WTC11 (cell line): ENCODE results near the gene TRPV5. TPM values are rescaled to one million over a fixed set of nuclear protein-coding genes. Genes with fewer than 3 reads are reported as not detected.
A peak's percentile ranks its signal among the peaks of the same experiment; 100 is the strongest.

Source experiments
- ATAC-seq: fragments of 200-7000 bp; cut with Tn5 transposase; 2 replicates; pipeline ENCODE4 v1.10.0; 2021; ENCODE audit warnings: mild to moderate bottlenecking, moderate library complexity
- Bru-seq: library from RNA; stranded (reverse); fragments of 400-500 nt; gene quantifications from one replicate; lab custom pipeline; 2021; lab: Mats Ljungman, UMichigan
- CTCF ChIA-PET: fragments of 300-600 bp; sonication (Branson Sonifier 250); formaldehyde crosslinking; loops from one replicate; lab custom pipeline; 2021; ENCODE audit warnings: antibody characterized with exemption; lab: Charles Lee
- POLR2A ChIA-PET: fragments of 350-600 bp; sonication (Branson Sonifier 250); formaldehyde crosslinking; loops from one replicate; lab custom pipeline; 2021; ENCODE audit warnings: antibody characterized with exemption; lab: Charles Lee
- DNase-seq: peaks from one replicate; pipeline ENCODE4 v3.0.0; 2021; ENCODE audit warnings: low spot score
- H3K27ac Mint-ChIP-seq: 2 replicates; pipeline ENCODE4 v1.8.0; 2021; ENCODE audit warnings: mixed read lengths
- H3K27me3 Mint-ChIP-seq: 2 replicates; pipeline ENCODE4 v1.8.0; 2021; ENCODE audit warnings: low read depth, mild to moderate bottlenecking, moderate library complexity, mixed read lengths
- H3K36me3 Mint-ChIP-seq: 2 replicates; pipeline ENCODE4 v1.8.0; 2021; ENCODE audit warnings: mixed read lengths
- H3K4me1 Mint-ChIP-seq: 2 replicates; pipeline ENCODE4 v1.8.0; 2022; ENCODE audit warnings: mixed read lengths
- H3K4me3 Mint-ChIP-seq: 2 replicates; pipeline ENCODE4 v1.8.0; 2021; ENCODE audit warnings: mild to moderate bottlenecking, moderate library complexity, mixed read lengths
- H3K9me3 Mint-ChIP-seq: 2 replicates; pipeline ENCODE4 v1.8.0; 2021; ENCODE audit warnings: mixed read lengths
- CREB1 ChIP-seq: sonication (generic); formaldehyde crosslinking; IDR thresholded peaks from 2 replicates; pipeline ENCODE4 v1.8.0; 2023; ENCODE audit warnings: mild to moderate bottlenecking, missing genetic modification reagents
- E2F1 ChIP-seq: sonication (generic); formaldehyde crosslinking; IDR thresholded peaks from 2 replicates; pipeline ENCODE4 v1.8.0; 2022; ENCODE audit warnings: mild to moderate bottlenecking, missing genetic modification reagents
- E2F5 ChIP-seq: sonication (generic); formaldehyde crosslinking; IDR thresholded peaks from 2 replicates; pipeline ENCODE4 v1.8.1; 2022; ENCODE audit warnings: mild to moderate bottlenecking, moderate library complexity, missing genetic modification reagents
- EMX1 ChIP-seq: fragments of 250-450 bp; sonication (Bioruptor Pico); IDR thresholded peaks from 2 replicates; pipeline ENCODE4 v1.8.0; 2021; ENCODE audit warnings: mild to moderate bottlenecking
- ESRRA ChIP-seq: sonication (generic); formaldehyde crosslinking; IDR thresholded peaks from 2 replicates; pipeline ENCODE4 v1.8.1; 2022; ENCODE audit warnings: mild to moderate bottlenecking, missing genetic modification reagents, borderline replicate concordance
- HMGA2 ChIP-seq: fragments of 250-450 bp; sonication (Bioruptor Pico); IDR thresholded peaks from 2 replicates; pipeline ENCODE4 v1.4.0; 2021; ENCODE audit warnings: mild to moderate bottlenecking, moderate library complexity
- HMGXB4 ChIP-seq: sonication (generic); formaldehyde crosslinking; IDR thresholded peaks from 2 replicates; pipeline ENCODE4 v1.8.1; 2023; ENCODE audit warnings: mild to moderate bottlenecking, moderate library complexity, missing genetic modification reagents
- MLX ChIP-seq: sonication (generic); formaldehyde crosslinking; IDR thresholded peaks from 2 replicates; pipeline ENCODE4 v1.8.1; 2023; ENCODE audit warnings: mild to moderate bottlenecking, missing genetic modification reagents, moderate library complexity
- MXD4 ChIP-seq: fragments of 250-450 bp; sonication (Bioruptor Pico); IDR thresholded peaks from 2 replicates; pipeline ENCODE4 v1.8.0; 2021; ENCODE audit warnings: mild to moderate bottlenecking, moderate library complexity, borderline replicate concordance
- NFATC4 ChIP-seq: fragments of 250-450 bp; sonication (Bioruptor Pico); IDR thresholded peaks from 2 replicates; pipeline ENCODE4 v1.9.0; 2021; ENCODE audit warnings: mild to moderate bottlenecking
- SP1 ChIP-seq: sonication (generic); formaldehyde crosslinking; conservative IDR thresholded peaks from 2 replicates; pipeline ENCODE4 v1.8.1; 2022; ENCODE audit warnings: missing genetic modification reagents
- STAT6 ChIP-seq: sonication (generic); formaldehyde crosslinking; conservative IDR thresholded peaks from 2 replicates; pipeline ENCODE4 v1.8.1; 2023; ENCODE audit warnings: mild to moderate bottlenecking, low read depth, missing genetic modification reagents, moderate library complexity
- TEAD1 ChIP-seq: sonication (generic); formaldehyde crosslinking; IDR thresholded peaks from 2 replicates; pipeline ENCODE4 v1.8.0; 2022; ENCODE audit warnings: mild to moderate bottlenecking, missing genetic modification reagents
- ZBTB21 ChIP-seq: sonication (generic); formaldehyde crosslinking; IDR thresholded peaks from 2 replicates; pipeline ENCODE4 v1.8.1; 2023; ENCODE audit warnings: mild to moderate bottlenecking, missing genetic modification reagents, borderline replicate concordance
- ZNF138 ChIP-seq: sonication (generic); formaldehyde crosslinking; conservative IDR thresholded peaks from 2 replicates; pipeline ENCODE4 v1.8.1; 2022; ENCODE audit warnings: mild to moderate bottlenecking, moderate library complexity, missing genetic modification reagents
- ZNF512 ChIP-seq: sonication (generic); formaldehyde crosslinking; IDR thresholded peaks from 2 replicates; pipeline ENCODE4 v1.8.1; 2022; ENCODE audit warnings: missing genetic modification reagents, borderline replicate concordance
- long read RNA-seq, 3 experiments: library from RNA in 1 of 3; library from capped mRNA in 1 of 3; library from polyadenylated mRNA in 1 of 3; unstranded in 2 of 3; stranded (forward) in 1 of 3; transcript quantifications; one replicate each; pipeline ENCODE4 v2.0.0, GENCODE V29; 2021
- total RNA-seq: library from RNA; stranded (reverse); gene quantifications from 3 replicates; pipeline ENCODE4 v1.2.3, GENCODE V29; 2021
- TF ChIP-seq, protein P1 (sequence below): fragments of 250-450 bp; sonication (Bioruptor Pico); IDR thresholded peaks from 2 replicates; pipeline ENCODE4 v1.9.0; 2021; ENCODE audit warnings: mild to moderate bottlenecking, borderline replicate concordance
- TF ChIP-seq, protein P2 (sequence below): sonication (generic); formaldehyde crosslinking; IDR thresholded peaks from 2 replicates; pipeline ENCODE4 v1.8.1; 2023; ENCODE audit warnings: mild to moderate bottlenecking, missing genetic modification reagents

The TRPV5 gene
- total RNA-seq = not detected in 3 replicates
- Bru-seq, nascent RNA = percentile 8 among the genes with signal in this experiment
- long read RNA-seq, experiment 1 = 0 reads
- long read RNA-seq, experiment 2 = 0 reads
- long read RNA-seq, experiment 3 = 0 reads

DNA sequence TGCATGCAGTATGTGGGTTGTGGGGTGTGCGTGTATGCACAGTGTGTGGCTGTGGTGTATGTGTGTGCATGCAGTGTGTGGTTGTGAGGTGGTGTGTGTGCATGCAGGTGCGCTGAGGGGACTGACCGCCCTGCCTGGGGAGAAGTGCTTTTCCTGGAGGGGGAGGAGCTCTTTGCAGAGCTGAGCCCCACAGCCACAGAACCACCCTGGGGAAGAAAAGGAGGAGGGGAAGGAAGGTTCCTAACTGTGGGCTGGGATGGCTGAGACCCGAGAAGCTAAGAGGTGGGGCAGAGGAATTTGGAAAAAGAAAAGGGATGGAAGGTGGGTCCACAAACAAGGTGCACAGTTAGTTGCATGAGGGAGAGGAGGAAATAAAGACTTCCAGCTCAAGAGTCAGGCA lies at the start of gene TRPV5:
TRPV5 (minus strand) TSS at position 123 of the 400 bp plus-strand sequence. CDS start 287 bp downstream, outside the sequence.
- POLR2A ChIA-PET = no interaction called here
- peaks cover 12% of the 10 kb centered on the region for H3K4me1 Mint-ChIP-seq
- no peak within 1 kb of the TSS for H3K4me3 Mint-ChIP-seq
- ATAC-seq = peak; percentile 57; the same call in 1 of the 2 replicates
- H3K27ac Mint-ChIP-seq = no peak within 1 kb of the TSS
- no peaks in the 10 kb centered on the region for H3K36me3 Mint-ChIP-seq
- TF ChIP-seq MXD4 (CRISPR knock-in tag) (no peak), NFATC4 (no peak), MLX (CRISPR knock-in tag) (no peak), ZNF138 (CRISPR knock-in tag) (no peak), TEAD1 (CRISPR knock-in tag) (no peak), STAT6 (no peak), SP1 (no peak), CREB1 (CRISPR knock-in tag) (no peak), HMGXB4 (CRISPR knock-in tag) (no peak), HMGA2 (CRISPR knock-in tag) (no peak), ESRRA (CRISPR knock-in tag) (no peak), ZNF512 (CRISPR knock-in tag) (no peak), EMX1 (CRISPR knock-in tag) (no peak), E2F5 (CRISPR knock-in tag) (no peak), ZBTB21 (CRISPR knock-in tag) (no peak), E2F1 (CRISPR knock-in tag) (no peak)
- TF ChIP-seq, protein P1, sequence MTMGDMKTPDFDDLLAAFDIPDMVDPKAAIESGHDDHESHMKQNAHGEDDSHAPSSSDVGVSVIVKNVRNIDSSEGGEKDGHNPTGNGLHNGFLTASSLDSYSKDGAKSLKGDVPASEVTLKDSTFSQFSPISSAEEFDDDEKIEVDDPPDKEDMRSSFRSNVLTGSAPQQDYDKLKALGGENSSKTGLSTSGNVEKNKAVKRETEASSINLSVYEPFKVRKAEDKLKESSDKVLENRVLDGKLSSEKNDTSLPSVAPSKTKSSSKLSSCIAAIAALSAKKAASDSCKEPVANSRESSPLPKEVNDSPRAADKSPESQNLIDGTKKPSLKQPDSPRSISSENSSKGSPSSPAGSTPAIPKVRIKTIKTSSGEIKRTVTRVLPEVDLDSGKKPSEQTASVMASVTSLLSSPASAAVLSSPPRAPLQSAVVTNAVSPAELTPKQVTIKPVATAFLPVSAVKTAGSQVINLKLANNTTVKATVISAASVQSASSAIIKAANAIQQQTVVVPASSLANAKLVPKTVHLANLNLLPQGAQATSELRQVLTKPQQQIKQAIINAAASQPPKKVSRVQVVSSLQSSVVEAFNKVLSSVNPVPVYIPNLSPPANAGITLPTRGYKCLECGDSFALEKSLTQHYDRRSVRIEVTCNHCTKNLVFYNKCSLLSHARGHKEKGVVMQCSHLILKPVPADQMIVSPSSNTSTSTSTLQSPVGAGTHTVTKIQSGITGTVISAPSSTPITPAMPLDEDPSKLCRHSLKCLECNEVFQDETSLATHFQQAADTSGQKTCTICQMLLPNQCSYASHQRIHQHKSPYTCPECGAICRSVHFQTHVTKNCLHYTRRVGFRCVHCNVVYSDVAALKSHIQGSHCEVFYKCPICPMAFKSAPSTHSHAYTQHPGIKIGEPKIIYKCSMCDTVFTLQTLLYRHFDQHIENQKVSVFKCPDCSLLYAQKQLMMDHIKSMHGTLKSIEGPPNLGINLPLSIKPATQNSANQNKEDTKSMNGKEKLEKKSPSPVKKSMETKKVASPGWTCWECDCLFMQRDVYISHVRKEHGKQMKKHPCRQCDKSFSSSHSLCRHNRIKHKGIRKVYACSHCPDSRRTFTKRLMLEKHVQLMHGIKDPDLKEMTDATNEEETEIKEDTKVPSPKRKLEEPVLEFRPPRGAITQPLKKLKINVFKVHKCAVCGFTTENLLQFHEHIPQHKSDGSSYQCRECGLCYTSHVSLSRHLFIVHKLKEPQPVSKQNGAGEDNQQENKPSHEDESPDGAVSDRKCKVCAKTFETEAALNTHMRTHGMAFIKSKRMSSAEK (CRISPR knock-in tag) = no peak
- TF ChIP-seq, protein P2, sequence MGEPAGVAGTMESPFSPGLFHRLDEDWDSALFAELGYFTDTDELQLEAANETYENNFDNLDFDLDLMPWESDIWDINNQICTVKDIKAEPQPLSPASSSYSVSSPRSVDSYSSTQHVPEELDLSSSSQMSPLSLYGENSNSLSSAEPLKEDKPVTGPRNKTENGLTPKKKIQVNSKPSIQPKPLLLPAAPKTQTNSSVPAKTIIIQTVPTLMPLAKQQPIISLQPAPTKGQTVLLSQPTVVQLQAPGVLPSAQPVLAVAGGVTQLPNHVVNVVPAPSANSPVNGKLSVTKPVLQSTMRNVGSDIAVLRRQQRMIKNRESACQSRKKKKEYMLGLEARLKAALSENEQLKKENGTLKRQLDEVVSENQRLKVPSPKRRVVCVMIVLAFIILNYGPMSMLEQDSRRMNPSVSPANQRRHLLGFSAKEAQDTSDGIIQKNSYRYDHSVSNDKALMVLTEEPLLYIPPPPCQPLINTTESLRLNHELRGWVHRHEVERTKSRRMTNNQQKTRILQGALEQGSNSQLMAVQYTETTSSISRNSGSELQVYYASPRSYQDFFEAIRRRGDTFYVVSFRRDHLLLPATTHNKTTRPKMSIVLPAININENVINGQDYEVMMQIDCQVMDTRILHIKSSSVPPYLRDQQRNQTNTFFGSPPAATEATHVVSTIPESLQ = no peak
- DNase-seq = no peak
- H3K9me3 Mint-ChIP-seq = no peaks in the 10 kb centered on the region
- H3K27me3 Mint-ChIP-seq = no peaks in the 10 kb centered on the region; the same call in 1 of the 2 replicates
- CTCF ChIA-PET = interaction anchor here (0.8 to 2.4 kb wide), 7 partner anchors 8 to 282 kb away, joined by 3 to 8 read pairs (median 4); no protein-coding TSS in a partner anchor
